Upper lobe of left lung (tissue), 6 donors: ENCODE results near the gene MOB3B. TPM values are rescaled to one million over a fixed set of nuclear protein-coding genes. Genes with fewer than 3 reads are reported as not detected.

ENCODE experiments used
- ATAC-seq, 2 donors: fragments of 200-7000 bp; cut with Tn5 transposase; one replicate each; pipeline ENCODE4 v1.9.1; 2022; ENCODE audit warnings: mild to moderate bottlenecking in 2 of 2, moderate library complexity in 2 of 2; ENCODE audit not compliant: low FRiP score in 2 of 2
- DNase-seq, 2 donors: peaks; one replicate each; pipeline ENCODE4 v3.0.0-alpha.2; 2019 to 2020
- H3K27ac ChIP-seq, 4 donors: fragments of 200-600 bp; sonication (generic); one replicate each; pipeline ENCODE4 v1.5.1; 2016 to 2019
- H3K27me3 ChIP-seq, 4 donors: fragments of 200-600 bp; sonication (generic); one replicate each; pipeline ENCODE4 v1.5.1; 2017 to 2019
- H3K36me3 ChIP-seq, 4 donors: fragments of 200-600 bp; sonication (generic); one replicate each; pipeline ENCODE4 v1.5.1; 2016 to 2019
- H3K4me1 ChIP-seq, 4 donors: fragments of 200-600 bp; sonication (generic); one replicate each; pipeline ENCODE4 v1.5.1; 2018 to 2019
- H3K4me3 ChIP-seq, 4 donors: fragments of 200-600 bp; sonication (generic); one replicate each; pipeline ENCODE4 v1.5.1; 2017 to 2019; ENCODE audit warnings: mild to moderate bottlenecking in 2 of 4, moderate library complexity in 1 of 4
- H3K9me3 ChIP-seq, 4 donors: fragments of 200-600 bp; sonication (generic); one replicate each; pipeline ENCODE4 v1.5.1; 2018 to 2019
- CTCF ChIP-seq, 6 experiments: fragments of 450-650 bp in 4 of 6; fragments of 200-600 bp in 2 of 6; sonication (generic) in 2 of 6; IDR thresholded peaks; one replicate each; pipeline ENCODE4 v1.5.1; 2016 to 2019; ENCODE audit warnings: antibody characterized with exemption in 6 of 6
- EP300 ChIP-seq, 4 donors: sonication (generic); formaldehyde crosslinking; IDR thresholded peaks; one replicate each; pipeline ENCODE4 v1.5.1; 2017; ENCODE audit warnings: antibody characterized with exemption in 4 of 4, control low read depth in 2 of 4
- POLR2A ChIP-seq, 4 donors: fragments of 450-650 bp; IDR thresholded peaks; one replicate each; pipeline ENCODE4 v1.5.1; 2016 to 2017; ENCODE audit warnings: antibody characterized with exemption in 4 of 4, mild to moderate bottlenecking in 2 of 4
- POLR2AphosphoS5 ChIP-seq, 2 donors: sonication (generic); formaldehyde crosslinking; IDR thresholded peaks; one replicate each; pipeline ENCODE4 v1.5.1; 2017; ENCODE audit warnings: antibody characterized with exemption in 2 of 2
- WGBS, 2 donors: methylation state at CpG; one replicate each; pipeline ENCODE4 v1.1.5; 2017 to 2018; 5-methylcytosine and 5-hydroxymethylcytosine counted together
- total RNA-seq, 6 donors: library from RNA; depleted of rRNA in 4 of 6; stranded (reverse); fragments of >200 nt in 4 of 6; gene quantifications; one replicate each; pipeline versions ENCODE4 v1.1.0 to v1.2.1, GENCODE V29; 2016 to 2021
- donor health status: DM: no; HTN: no; CAD: no; lungs with moderate emphysema.
- donor health status: DM: no; HTN: yes; CAD: no; lungs with severe emphysema.

MOB3B gene
- total RNA-seq, 6 donors from 2014 or later = 4.2 to 20.7 (median 8.3) TPM

GRCh38 chr9:27478322-27478721, 51.3 kb downstream of the MOB3B start:
- WGBS, 2 donors = 78 to 80% methylated on average over 1 of the region's 1 CpG
- TF ChIP-seq POLR2AphosphoS5 (IDR thresholded peaks at IDR 0.05) (no peak), CTCF (IDR thresholded peaks at IDR 0.05) (no peak), POLR2A (IDR thresholded peaks at IDR 0.05) (no peak), EP300 (IDR thresholded peaks at IDR 0.05) (no peak)
- Histone ChIP-seq H3K9me3 (peaks cover 0 to 5% (median 2%) of the 10 kb centered on the region in 4 donors), H3K27ac (no peak overlapping the region), H3K36me3 (no peaks in the 10 kb centered on the region), H3K27me3 (no peaks in the 10 kb centered on the region), H3K4me3 (no peak overlapping the region), H3K4me1 (peaks cover 0 to 6% (median 3%) of the 10 kb centered on the region in 4 donors)
- DNase-seq (no peak), ATAC-seq (no peak)

GRCh38 chr9:27476870-27477515, 52.6 kb downstream of the MOB3B start:
- no peak overlapping the region for H3K4me3 ChIP-seq
- no peak overlapping the region for H3K27ac ChIP-seq
- H3K4me1 ChIP-seq = peaks cover 0 to 7% (median 3%) of the 10 kb centered on the region in 4 donors
- no peaks in the 10 kb centered on the region for H3K27me3 ChIP-seq
- TF ChIP-seq CTCF (IDR thresholded peaks at IDR 0.05) (no peak), POLR2A (IDR thresholded peaks at IDR 0.05) (no peak), POLR2AphosphoS5 (IDR thresholded peaks at IDR 0.05) (no peak), EP300 (IDR thresholded peaks at IDR 0.05) (no peak)
- DNase-seq = no peak
- no peak for ATAC-seq
- WGBS, 2 donors = 92 to 93% methylated on average over 6 of the region's 6 CpGs
- H3K9me3 ChIP-seq = peaks cover 0 to 5% (median 2%) of the 10 kb centered on the region in 4 donors
- H3K36me3 ChIP-seq = no peaks in the 10 kb centered on the region

- Histone ChIP-seq H3K36me3 (no peaks in the 10 kb centered on the region), H3K4me1 (peaks cover 0 to 7% (median 6%) of the 10 kb centered on the region in 4 donors), H3K27me3 (no peaks in the 10 kb centered on the region), H3K4me3 (no peak overlapping the region), H3K9me3 (peaks cover 0 to 5% (median 2%) of the 10 kb centered on the region in 4 donors), H3K27ac (peak overlapping the region in 1 of 4 donors; percentile 55)
- WGBS, 2 donors = 76 to 83% methylated on average over 3 to 7 of the region's 7 CpGs
- no peak for DNase-seq
- no peak for TF ChIP-seq POLR2A (IDR thresholded peaks at IDR 0.05)
- TF ChIP-seq POLR2AphosphoS5 (IDR thresholded peaks at IDR 0.05) = no peak
- no peak for TF ChIP-seq CTCF (IDR thresholded peaks at IDR 0.05)
- no peak for TF ChIP-seq EP300 (IDR thresholded peaks at IDR 0.05)
- no peak for ATAC-seq
Measured at GRCh38 chr9:27475057-27475595, 54.5 kb downstream of the MOB3B start.

- no peaks in the 10 kb centered on the region for H3K27me3 ChIP-seq
- no peak for TF ChIP-seq EP300 (IDR thresholded peaks at IDR 0.05)
- TF ChIP-seq CTCF (IDR thresholded peaks at IDR 0.05) = no peak
- TF ChIP-seq POLR2A (IDR thresholded peaks at IDR 0.05) = no peak
- no peak for TF ChIP-seq POLR2AphosphoS5 (IDR thresholded peaks at IDR 0.05)
- WGBS, 2 donors = 56 to 67% methylated on average over 1 of the region's 1 CpG
- peaks cover 0 to 5% (median 2%) of the 10 kb centered on the region in 4 donors for H3K9me3 ChIP-seq
- H3K27ac ChIP-seq = peak overlapping the region in 2 of 4 donors; percentile 6 to 55
- H3K4me3 ChIP-seq = no peak overlapping the region
- DNase-seq = no peak
- no peak for ATAC-seq
- peaks cover 0 to 7% (median 6%) of the 10 kb centered on the region in 4 donors for H3K4me1 ChIP-seq
- no peaks in the 10 kb centered on the region for H3K36me3 ChIP-seq
Measured at GRCh38 chr9:27474305-27474704, 55.3 kb downstream of the MOB3B start.
